Activated T-helper 17 cell treated with anti-CD3 and anti-CD28 coated beads, Interleukin-2, amount 50 U/mL, for 72 hours (primary cell): Measurements from ENCODE around the gene SMARCC2. TPM values are rescaled to one million over a fixed set of nuclear protein-coding genes. Genes with fewer than 3 reads are reported as not detected.

Source experiments
- ATAC-seq: fragments of 150-1000 bp; cut with Tn5 transposase; replicated peaks from 2 replicates; pipeline ENCODE4 v1.10.0; 2021; ENCODE audit warnings: mild to moderate bottlenecking, moderate library complexity
- H3K27ac Mint-ChIP-seq: one replicate; pipeline ENCODE4 v1.8.0; 2022; ENCODE audit warnings: mixed read lengths
- H3K27me3 Mint-ChIP-seq: one replicate; pipeline ENCODE4 v1.8.0; 2022; ENCODE audit warnings: mixed read lengths
- H3K36me3 Mint-ChIP-seq: one replicate; pipeline ENCODE4 v1.8.0; 2022; ENCODE audit warnings: low read depth, mild to moderate bottlenecking, mixed read lengths
- H3K4me1 Mint-ChIP-seq: one replicate; pipeline ENCODE4 v1.8.0; 2022; ENCODE audit warnings: mixed read lengths
- H3K4me3 Mint-ChIP-seq: one replicate; pipeline ENCODE4 v1.8.0; 2022; ENCODE audit warnings: mild to moderate bottlenecking, mixed read lengths
- H3K9me3 Mint-ChIP-seq: one replicate; pipeline ENCODE4 v1.8.0; 2022; ENCODE audit warnings: mixed read lengths
- total RNA-seq, 2 donors: library from RNA; stranded (reverse); gene quantifications; one replicate each; pipeline ENCODE4 v1.2.3, GENCODE V29; 2022

The SMARCC2 gene
- total RNA-seq = 100 to 1,000 TPM; 104 to 114 TPM

DNA sequence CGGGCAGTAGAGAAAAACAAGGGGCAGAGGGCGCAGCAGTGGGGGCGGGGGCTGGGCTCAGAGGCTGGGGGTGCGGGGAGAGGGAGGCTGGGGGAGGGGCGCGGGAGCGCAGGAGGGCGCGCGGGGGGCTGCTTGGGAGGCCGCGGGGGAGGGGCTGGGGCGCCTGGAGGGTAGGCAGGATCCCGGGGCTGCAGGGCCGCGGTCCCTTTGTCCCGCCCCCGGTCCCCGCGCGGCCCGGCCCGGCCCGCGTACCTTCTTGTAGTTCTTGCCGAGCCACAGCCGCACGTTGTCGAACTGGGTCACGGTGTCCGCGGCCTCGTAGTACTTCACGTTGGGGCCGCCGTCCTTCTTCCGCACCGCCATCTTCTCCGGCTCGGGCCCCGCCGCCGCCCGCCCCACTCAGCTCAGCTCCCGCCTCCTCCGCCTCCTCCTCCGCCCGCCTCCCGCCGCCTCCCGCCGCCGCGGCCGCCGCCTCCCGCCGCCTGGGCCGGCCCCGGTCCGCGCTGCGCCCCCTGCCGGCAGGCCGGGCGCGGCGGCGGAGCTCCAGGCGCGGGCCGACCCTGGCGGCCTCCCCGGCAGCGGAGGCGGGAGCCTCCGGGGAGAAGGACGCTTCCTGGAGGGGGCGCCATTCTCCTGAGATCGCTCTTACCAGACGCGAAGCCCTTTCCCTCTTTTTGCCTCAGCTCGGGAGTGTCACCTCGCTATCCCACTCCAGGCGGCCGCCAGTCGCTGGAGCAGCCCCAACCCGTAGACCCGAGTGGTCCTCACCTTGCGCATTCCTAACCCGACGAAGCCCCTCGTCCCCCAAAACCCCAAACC is at the start of gene SMARCC2:
Gene SMARCC2 (minus strand): TSS at position 385 of the 819 bp plus-strand sequence. CDS start 22 bp downstream, at position 363.
- H3K4me3 Mint-ChIP-seq = peak within 1 kb of the TSS; percentile 91
- H3K9me3 Mint-ChIP-seq = no peaks in the 10 kb centered on the region
- ATAC-seq = peak; percentile 87
- no peaks in the 10 kb centered on the region for H3K27me3 Mint-ChIP-seq
- H3K4me1 Mint-ChIP-seq = peaks cover 35% of the 10 kb centered on the region
- peak within 1 kb of the TSS; percentile 100 for H3K27ac Mint-ChIP-seq
- peaks cover 56% of the 10 kb centered on the region for H3K36me3 Mint-ChIP-seq

DNA sequence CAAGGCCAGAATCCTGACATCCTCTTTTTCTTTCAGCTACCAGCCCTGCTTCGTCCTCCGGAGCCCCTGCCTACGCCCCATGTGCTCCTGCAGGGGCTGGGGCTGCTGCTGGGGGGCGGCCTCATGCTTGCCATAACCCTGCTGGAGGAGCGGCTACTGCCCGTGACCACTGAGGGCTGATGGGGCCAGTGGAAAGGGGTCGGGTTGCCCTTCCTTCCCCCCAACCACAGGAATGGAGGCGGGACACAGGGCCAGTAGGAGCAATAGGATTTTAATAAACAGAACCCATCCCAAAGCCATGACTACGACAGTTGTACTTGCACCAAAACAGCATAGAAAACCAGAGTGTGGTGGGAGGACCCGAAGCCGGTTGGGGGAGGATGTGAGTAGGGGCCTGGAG is 48.3 kb upstream of the SMARCC2 start:
- Mint-ChIP-seq H3K9me3 (no peaks in the 10 kb centered on the region), H3K4me1 (no peaks in the 10 kb centered on the region), H3K27ac (no peak overlapping the region), H3K4me3 (no peak overlapping the region), H3K36me3 (peaks cover 21% of the 10 kb centered on the region), H3K27me3 (no peaks in the 10 kb centered on the region)
- ATAC-seq = no peak

- no peak for ATAC-seq
- H3K27me3 Mint-ChIP-seq = no peaks in the 10 kb centered on the region
- no peak overlapping the region for H3K27ac Mint-ChIP-seq
- no peaks in the 10 kb centered on the region for H3K4me1 Mint-ChIP-seq
- no peaks in the 10 kb centered on the region for H3K9me3 Mint-ChIP-seq
- peaks cover 15% of the 10 kb centered on the region for H3K36me3 Mint-ChIP-seq
- no peak overlapping the region for H3K4me3 Mint-ChIP-seq
These were observed 47.7 kb upstream of the SMARCC2 start for GRCh38 chr12:56236985-56237384.

DNA sequence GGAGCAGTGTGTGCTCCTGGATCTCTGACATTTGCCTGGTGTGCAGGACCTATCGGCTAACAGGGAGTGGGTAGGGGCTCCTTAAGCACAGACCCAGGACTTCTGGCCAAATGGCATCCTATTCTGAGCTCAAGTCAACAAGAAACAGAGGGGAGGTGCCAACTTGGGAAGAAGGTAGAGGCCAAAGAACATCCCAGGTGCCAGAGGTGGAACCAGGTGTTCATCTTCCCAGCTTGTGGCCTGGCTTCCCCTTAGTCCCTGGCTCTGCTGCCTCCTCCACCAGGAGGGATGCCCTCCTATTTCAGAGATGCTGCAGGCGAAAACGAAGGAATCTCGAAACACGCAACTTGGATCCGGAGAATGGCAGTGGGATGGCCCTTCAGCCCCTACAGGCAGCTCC is 46.8 kb upstream of the SMARCC2 start:
- Mint-ChIP-seq H3K27ac (no peak overlapping the region), H3K36me3 (peaks cover 7% of the 10 kb centered on the region), H3K9me3 (no peaks in the 10 kb centered on the region), H3K4me3 (no peak overlapping the region), H3K27me3 (no peaks in the 10 kb centered on the region), H3K4me1 (no peaks in the 10 kb centered on the region)
- no peak for ATAC-seq

DNA sequence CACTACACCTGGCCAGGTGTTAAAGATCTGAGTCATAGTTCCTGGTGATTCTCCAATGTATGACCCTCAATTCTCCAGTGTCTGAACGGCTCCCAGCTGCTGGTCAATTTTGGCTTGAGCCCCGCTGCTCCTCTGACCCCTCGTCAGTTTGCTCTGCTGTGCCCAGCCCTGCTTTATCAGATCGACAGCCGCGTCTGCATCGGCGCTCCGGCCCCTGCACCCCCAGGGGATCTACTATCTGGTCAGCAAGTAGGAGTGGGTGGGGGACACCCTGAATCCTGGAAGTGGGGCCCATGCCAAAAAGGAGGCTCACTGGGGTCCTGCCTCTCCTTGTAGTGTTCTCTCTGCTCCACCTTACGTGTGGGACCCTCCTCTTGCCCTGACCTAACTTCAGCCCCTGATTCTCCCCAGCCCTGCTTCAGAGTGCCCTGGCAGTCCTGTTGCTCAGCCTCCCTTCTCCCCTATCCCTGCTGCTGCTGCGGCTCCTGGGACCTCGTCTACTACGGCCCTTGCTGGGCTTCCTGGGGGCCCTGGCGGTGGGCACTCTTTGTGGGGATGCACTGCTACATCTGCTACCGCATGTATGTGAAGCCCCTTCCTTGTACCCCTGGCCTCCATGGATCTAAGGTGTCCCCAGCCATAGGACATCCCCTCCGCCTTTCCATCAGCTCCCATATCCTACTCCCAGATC is 45.6 kb upstream of the SMARCC2 start:
- H3K36me3 Mint-ChIP-seq = no peaks in the 10 kb centered on the region

GRCh38 chr12:56231184-56231582 is 41.9 kb upstream of the SMARCC2 start:
- Mint-ChIP-seq H3K27me3 (no peaks in the 10 kb centered on the region), H3K9me3 (no peaks in the 10 kb centered on the region), H3K4me3 (no peak overlapping the region), H3K4me1 (no peaks in the 10 kb centered on the region), H3K27ac (no peak overlapping the region), H3K36me3 (peaks cover 18% of the 10 kb centered on the region)
- ATAC-seq = no peak

More for the DNA sequence above, 45.6 kb upstream of the SMARCC2 start:
- no peaks in the 10 kb centered on the region for H3K9me3 Mint-ChIP-seq
- H3K4me1 Mint-ChIP-seq = no peaks in the 10 kb centered on the region
- ATAC-seq = no peak
- H3K4me3 Mint-ChIP-seq = no peak overlapping the region
- H3K27ac Mint-ChIP-seq = no peak overlapping the region
- no peaks in the 10 kb centered on the region for H3K27me3 Mint-ChIP-seq

DNA sequence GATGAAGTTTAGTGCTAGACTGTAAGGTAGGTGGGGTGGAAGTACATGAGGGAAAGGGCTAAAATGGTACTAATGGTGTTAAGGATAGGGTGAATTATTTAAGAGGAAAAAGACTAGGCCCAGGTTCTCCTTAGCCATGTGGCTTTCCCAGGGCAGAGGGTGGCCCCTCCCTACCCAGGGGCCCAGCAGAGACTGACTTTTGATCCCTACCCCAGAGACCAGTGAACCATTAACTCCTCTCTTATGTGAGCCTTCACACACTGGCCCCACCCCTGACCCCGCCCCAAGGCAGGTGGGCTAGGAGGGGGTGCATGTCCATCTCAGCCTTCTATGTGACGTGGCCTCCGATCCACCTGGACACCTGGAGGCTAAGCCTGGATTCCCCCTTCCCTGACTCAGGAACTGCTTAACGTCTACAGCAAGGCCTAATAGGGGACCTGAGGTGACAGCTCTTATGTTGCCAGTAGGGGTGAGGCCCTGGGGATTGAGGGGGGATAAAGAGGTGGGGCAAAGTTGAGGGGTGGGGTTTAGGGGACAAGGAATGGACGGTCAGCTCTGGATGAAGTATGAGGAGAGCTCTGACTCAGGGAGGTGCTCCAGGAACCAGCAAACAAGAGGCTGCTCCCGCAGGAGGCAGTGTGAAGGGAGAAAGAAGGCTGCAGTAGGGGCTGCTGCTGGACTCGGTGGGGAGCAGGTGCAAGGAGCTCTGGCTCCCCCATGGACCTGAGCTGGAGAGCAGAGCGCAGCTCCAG is 41.3 kb upstream of the SMARCC2 start:
- no peak for ATAC-seq
- peaks cover 24% of the 10 kb centered on the region for H3K36me3 Mint-ChIP-seq
- H3K4me3 Mint-ChIP-seq = no peak overlapping the region
- H3K9me3 Mint-ChIP-seq = no peaks in the 10 kb centered on the region
- peaks cover 1% of the 10 kb centered on the region for H3K4me1 Mint-ChIP-seq
- H3K27ac Mint-ChIP-seq = no peak overlapping the region
- no peaks in the 10 kb centered on the region for H3K27me3 Mint-ChIP-seq

- H3K27me3 Mint-ChIP-seq = no peaks in the 10 kb centered on the region
- no peak within 1 kb of the TSS for H3K4me3 Mint-ChIP-seq
- no peak for ATAC-seq
- peaks cover 31% of the 10 kb centered on the region for H3K36me3 Mint-ChIP-seq
- peaks cover 8% of the 10 kb centered on the region for H3K4me1 Mint-ChIP-seq
- no peaks in the 10 kb centered on the region for H3K9me3 Mint-ChIP-seq
- no peak within 1 kb of the TSS for H3K27ac Mint-ChIP-seq
These were observed 40.7 kb upstream of the SMARCC2 start, which contains the start of gene SLC39A5 for GRCh38 chr12:56229916-56230431. TSS of gene SLC39A5 (plus strand) at chr12:56230051. CDS start at chr12:56231275, 1,224 bp downstream.

- no peak overlapping the region for H3K27ac Mint-ChIP-seq
- H3K9me3 Mint-ChIP-seq = no peaks in the 10 kb centered on the region
- H3K27me3 Mint-ChIP-seq = no peaks in the 10 kb centered on the region
- peaks cover 36% of the 10 kb centered on the region for H3K36me3 Mint-ChIP-seq
- no peak overlapping the region for H3K4me3 Mint-ChIP-seq
- no peak for ATAC-seq
- H3K4me1 Mint-ChIP-seq = peaks cover 12% of the 10 kb centered on the region
These were observed 39.8 kb upstream of the SMARCC2 start for GRCh38 chr12:56229082-56229481.

- ATAC-seq = no peak
- peaks cover 47% of the 10 kb centered on the region for H3K36me3 Mint-ChIP-seq
- H3K4me1 Mint-ChIP-seq = peaks cover 23% of the 10 kb centered on the region
- H3K9me3 Mint-ChIP-seq = no peaks in the 10 kb centered on the region
- H3K27me3 Mint-ChIP-seq = no peaks in the 10 kb centered on the region
- H3K4me3 Mint-ChIP-seq = peak overlapping the region; percentile 100
- H3K27ac Mint-ChIP-seq = peak overlapping the region; percentile 89
These were observed 35.7 kb upstream of the SMARCC2 start for GRCh38 chr12:56224954-56225353.

DNA sequence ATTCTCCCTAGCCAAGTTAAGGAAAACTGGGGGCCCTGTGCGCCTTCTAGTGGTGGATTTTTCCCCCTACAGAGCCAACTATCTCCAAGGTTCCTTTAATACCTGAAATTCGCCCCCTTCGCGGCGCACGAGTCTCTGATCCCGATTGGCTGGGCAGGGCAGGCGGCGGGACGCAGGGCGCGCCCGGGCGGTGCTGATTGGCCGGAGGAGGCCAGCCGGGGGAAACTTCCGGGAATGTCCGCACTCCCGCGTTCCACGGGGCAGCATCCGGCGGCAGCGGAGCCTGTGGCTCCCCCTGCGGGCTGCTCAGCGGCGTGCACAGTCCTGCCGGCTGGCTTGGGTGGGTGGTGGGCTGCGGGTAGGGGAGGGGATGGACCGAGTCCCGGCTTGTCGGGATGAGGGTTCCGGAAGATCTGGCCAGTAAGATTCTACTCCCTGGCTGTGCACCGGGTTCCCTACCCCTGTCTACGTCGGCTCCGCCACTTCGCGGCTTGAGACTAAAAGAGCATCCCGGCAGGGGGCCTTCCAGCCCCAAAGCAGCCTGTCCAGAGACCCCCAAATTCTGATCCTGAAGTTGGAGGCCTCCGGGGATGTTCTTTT is 34.9 kb upstream of the SMARCC2 start, which contains the start of gene NABP2:
Gene NABP2 (plus strand): TSS at position 241 of the 600 bp plus-strand sequence. CDS start 515 bp downstream, outside the sequence.
- Mint-ChIP-seq H3K27me3 (no peaks in the 10 kb centered on the region), H3K27ac (peak within 1 kb of the TSS; percentile 89), H3K4me3 (peak within 1 kb of the TSS; percentile 100), H3K4me1 (peaks cover 23% of the 10 kb centered on the region), H3K9me3 (no peaks in the 10 kb centered on the region), H3K36me3 (peaks cover 45% of the 10 kb centered on the region)
- ATAC-seq = peak; percentile 90

GRCh38 chr12:56223571-56224101 is 34.4 kb upstream of the SMARCC2 start:
- no peaks in the 10 kb centered on the region for H3K9me3 Mint-ChIP-seq
- H3K27ac Mint-ChIP-seq = peak overlapping the region; percentile 89
- ATAC-seq = no peak
- H3K4me1 Mint-ChIP-seq = peaks cover 23% of the 10 kb centered on the region
- peak overlapping the region; percentile 100 for H3K4me3 Mint-ChIP-seq
- H3K27me3 Mint-ChIP-seq = no peaks in the 10 kb centered on the region
- H3K36me3 Mint-ChIP-seq = peaks cover 43% of the 10 kb centered on the region

DNA sequence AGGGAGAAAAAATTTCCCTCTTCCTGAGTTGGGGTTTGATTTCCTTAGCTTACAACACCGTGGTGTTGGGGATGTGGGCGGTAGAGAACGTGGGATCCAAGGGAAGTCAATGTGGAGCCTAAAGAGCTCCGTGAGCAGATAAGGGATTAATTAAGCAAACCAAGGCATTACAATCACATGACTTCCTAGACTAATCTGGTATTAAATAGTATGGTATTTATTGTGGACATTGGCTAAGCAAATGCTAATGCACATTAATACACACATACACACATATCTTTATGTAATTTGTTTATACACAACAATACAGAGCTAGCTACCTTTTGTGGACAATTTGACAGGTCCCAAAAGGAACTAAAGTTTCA is 33.2 kb upstream of the SMARCC2 start:
- H3K27ac Mint-ChIP-seq = peak overlapping the region; percentile 99
- H3K4me3 Mint-ChIP-seq = peak overlapping the region; percentile 100
- H3K27me3 Mint-ChIP-seq = no peaks in the 10 kb centered on the region
- peaks cover 23% of the 10 kb centered on the region for H3K4me1 Mint-ChIP-seq
- peaks cover 42% of the 10 kb centered on the region for H3K36me3 Mint-ChIP-seq
- no peak for ATAC-seq
- no peaks in the 10 kb centered on the region for H3K9me3 Mint-ChIP-seq
